ENCODE measurements around the gene SLC12A3.

DNA sequence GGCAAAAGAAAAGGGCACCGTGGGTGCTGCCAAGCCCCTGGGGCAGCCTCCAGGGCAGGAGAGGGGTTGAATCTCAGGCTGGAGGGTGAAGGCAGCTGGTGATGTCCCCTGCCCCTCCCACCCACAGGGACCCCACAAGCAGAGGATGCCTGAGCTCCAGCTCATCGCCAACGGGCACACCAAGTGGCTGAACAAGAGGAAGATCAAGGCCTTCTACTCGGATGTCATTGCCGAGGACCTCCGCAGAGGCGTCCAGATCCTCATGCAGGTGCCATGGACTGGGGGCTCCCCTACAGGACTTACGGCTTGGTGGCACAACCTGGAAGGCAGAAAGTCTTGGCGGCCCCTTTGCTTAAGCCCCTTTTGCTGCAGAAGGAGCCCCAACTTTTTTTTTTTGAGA, 21.8 kb downstream of the SLC12A3 start:
- TF ChIP-seq FOXM1 (IDR thresholded peaks at IDR 0.05; ENCODE audit: borderline replicate concordance), result no peak
- TF ChIP-seq BHLHE40 (IDR thresholded peaks at IDR 0.05; ENCODE audit: borderline replicate concordance), result no peak
- no peak for TF ChIP-seq SP1 (IDR thresholded peaks at IDR 0.05)
- TF ChIP-seq HDGF (IDR thresholded peaks at IDR 0.05; ENCODE audit: borderline replicate concordance), result no peak
- TF ChIP-seq ELF4 (IDR thresholded peaks at IDR 0.05), result no peak
- no peak for TF ChIP-seq ARNT (IDR thresholded peaks at IDR 0.05)
- TF ChIP-seq SUZ12 (IDR thresholded peaks at IDR 0.05), result no peak
- TF ChIP-seq L3MBTL2 (conservative IDR thresholded peaks at IDR 0.05), result no peak
- TF ChIP-seq ZNF384 (IDR thresholded peaks at IDR 0.05), result no peak
- TF ChIP-seq FOXK2 (IDR thresholded peaks at IDR 0.05), result no peak
- TF ChIP-seq NFRKB (IDR thresholded peaks at IDR 0.05), result no peak
- no peak for TF ChIP-seq FOXA1 (IDR thresholded peaks at IDR 0.05)
